Raji (cell line): Measurements from ENCODE around the gene TBCD.

Source experiments
- POLR2A ChIP-seq: IDR thresholded peaks from 2 replicates; pipeline ENCODE4 v1.6.1; 2011; ENCODE audit warnings: low read depth, low read length, control low read depth; ENCODE audit not compliant: insufficient read depth

TBCD gene

DNA sequence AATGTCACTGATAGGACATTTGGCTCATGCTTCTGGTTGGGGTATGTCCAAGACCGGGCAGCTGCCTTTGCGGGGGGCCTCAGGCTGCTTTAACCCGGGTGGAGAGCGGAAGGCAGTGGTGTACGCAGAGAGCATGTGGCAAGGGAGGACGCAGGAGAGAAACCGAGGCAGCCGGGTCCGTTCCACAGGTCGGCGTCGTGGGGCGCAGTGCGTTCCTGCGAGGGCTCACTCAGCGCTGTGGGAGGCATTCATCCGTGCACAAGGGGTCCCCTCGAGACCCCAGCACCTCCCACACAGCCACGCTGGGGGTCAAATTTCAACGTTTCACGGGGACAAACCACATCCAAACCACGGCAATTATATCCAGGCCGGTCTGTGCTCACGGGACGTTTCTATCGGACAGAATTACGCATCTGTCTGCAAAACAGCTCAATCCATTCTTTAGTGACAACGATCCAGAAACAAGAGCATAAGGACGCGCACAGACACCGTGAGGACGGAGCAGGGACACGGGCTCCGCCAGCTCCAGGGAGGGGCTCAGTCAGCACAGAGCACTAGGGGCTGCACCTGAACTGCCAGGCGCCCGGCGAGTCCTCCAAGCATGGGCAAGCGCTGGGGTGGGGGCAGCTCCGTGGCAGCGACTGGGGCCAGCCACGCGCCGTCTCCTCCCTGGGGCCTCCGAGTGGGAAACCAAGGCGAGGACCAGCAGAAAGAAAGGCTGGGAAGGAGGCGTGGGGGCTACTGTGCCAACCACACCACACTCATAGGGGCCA is 219.1 kb downstream of the TBCD start:
- no peak for TF ChIP-seq POLR2A

GRCh38 chr17:82972836-82973372 is 221.0 kb downstream of the TBCD start:
- no peak for TF ChIP-seq POLR2A

DNA sequence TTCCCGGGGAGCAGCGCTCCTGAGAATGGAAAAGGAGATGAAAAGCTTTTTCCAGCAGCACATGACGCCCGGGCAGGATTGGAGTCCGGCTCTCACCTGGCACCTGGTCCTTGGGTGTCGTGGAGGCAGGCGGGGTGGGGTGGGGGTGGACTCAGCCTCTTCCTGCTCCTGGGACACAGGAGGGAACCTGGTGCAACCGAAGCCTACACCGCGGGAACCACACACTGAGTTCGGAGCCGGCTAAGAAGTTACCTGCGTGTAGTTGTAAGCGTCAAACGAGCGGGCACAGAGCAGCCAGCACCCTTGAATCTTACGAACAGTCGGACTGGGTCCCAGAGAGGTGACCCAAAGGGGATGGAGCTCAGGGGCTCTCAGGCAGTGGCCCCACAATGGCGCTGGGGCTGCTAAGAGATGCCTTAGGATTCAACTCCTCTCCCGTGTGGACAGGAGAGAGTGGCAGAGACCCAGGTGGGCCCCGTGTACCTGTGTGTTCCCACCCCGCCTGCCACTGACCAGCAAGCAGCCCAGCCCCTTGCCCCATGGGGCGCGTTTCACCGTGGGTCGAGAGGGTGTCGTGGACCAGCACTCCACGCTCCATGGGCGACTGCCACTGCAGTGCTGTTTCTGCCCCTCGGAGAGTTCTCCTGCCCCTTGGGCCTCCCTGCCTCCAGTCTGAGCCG is 221.7 kb downstream of the TBCD start:
- no peak for TF ChIP-seq POLR2A

DNA sequence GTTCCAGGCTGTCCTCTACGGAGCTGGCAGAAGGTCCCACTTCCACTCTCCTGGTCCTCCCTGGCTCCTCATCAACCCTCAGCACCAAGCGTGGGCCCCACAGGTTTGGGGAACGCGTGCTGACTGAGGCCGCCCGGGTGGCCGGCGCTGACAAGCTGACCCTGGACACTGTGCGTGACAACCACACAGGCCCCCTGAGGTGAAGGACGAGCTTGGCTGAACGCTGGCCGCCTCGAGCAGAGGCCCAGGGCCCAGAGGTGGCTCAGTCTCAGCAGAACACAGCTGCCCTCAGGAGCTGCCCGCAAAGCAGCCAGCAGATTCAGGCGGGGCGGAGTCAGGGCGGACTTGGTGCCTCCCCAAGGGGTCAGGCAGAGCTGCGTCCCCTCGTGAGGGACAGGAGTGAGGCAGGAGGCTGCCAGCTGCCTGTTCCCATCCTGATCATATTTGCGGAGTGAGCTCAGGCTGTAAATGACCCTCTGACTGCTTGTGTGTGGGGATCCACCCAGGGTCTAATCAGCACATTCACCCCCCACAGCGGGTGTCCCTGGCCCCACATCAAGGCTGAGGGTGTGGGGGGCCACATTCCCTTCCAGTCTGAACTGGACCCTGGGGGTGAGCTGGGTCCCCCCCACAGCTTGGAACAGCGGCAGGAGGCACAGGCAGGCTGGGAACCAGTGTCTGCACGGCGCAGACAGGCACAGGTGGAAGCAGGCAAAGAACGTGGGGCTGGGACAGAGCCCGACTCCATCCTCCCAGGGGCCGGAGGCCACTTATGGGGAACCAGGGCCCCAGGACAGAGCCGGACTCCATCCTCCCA is 222.5 kb downstream of the TBCD start:
- no peak for TF ChIP-seq POLR2A

- no peak for TF ChIP-seq POLR2A
Observed at GRCh38 chr17:82976982-82977488, 225.2 kb downstream of the TBCD start.

DNA sequence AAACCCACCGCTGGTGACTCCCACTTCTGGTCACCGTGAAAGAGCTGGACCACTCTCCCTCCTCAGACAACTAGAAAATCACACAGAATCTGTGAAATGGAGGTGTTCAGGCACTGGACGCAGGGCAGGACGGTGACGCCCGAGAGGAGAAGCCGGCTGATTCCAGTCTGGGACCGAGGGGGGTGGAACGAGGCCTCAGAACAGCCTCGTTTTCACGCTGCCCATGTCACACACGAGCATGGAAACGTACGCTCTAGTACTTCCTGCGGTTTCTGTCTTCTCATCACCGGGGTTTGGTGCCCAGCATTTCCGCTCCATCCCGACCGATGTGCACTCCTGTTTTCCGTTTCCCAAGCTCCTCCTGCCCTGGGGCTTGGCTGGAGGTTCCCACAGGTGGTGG is 225.7 kb downstream of the TBCD start:
- no peak for TF ChIP-seq POLR2A

- TF ChIP-seq POLR2A, result no peak
Observed at GRCh38 chr17:82978765-82979349, 227.0 kb downstream of the TBCD start.

- TF ChIP-seq POLR2A, result no peak
Observed at GRCh38 chr17:82979718-82980117, 227.9 kb downstream of the TBCD start.

DNA sequence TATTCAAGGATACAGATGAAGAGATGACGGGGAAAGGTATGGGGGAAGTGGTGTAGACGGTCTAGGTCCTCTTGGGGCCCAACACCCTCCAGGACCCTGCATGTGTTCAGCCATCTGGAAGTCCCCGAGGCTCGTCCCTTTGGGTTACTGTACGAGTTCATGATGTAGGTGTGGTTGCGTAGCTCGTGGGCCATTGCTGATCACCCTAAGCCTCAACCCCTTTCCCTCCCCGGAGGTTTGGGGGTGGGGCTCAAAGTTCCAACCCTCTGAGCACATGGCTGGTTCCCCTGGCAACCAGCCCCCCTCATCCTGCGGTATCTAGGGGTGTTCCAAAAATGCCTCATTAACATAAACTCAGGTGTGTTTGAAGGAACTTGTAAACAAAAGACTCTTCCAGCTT is 228.8 kb downstream of the TBCD start:
- no peak for TF ChIP-seq POLR2A

DNA sequence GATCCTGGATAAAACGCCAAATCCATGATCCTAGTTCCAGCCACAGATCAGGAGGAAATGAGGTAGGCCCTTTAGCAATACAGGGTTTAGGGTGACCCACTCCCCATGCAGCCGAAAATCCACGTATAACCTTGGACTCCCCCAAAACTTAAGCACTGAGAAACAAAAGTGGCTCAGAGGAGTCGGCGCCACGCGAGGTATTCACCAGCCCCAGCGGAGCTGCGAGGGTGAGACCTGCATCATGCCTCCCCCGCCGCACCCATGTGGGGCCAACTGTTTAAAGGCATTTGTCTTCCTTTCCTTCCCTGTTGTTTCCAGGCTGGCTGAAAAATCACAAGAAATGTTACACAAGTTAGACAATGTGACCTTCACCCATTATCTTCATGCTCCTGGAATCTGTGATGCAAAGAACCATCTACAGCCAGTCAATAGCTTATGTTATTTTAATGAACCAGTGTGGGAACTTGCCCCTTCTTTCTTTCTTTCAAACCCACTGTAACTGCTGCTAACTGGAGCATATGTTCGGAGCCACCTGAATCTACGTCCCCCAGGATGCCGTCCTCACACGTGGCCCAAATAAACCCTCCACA is 229.4 kb downstream of the TBCD start:
- TF ChIP-seq POLR2A, result no peak

GRCh38 chr17:82983510-82984248 is 231.8 kb downstream of the TBCD start:
- no peak for TF ChIP-seq POLR2A

DNA sequence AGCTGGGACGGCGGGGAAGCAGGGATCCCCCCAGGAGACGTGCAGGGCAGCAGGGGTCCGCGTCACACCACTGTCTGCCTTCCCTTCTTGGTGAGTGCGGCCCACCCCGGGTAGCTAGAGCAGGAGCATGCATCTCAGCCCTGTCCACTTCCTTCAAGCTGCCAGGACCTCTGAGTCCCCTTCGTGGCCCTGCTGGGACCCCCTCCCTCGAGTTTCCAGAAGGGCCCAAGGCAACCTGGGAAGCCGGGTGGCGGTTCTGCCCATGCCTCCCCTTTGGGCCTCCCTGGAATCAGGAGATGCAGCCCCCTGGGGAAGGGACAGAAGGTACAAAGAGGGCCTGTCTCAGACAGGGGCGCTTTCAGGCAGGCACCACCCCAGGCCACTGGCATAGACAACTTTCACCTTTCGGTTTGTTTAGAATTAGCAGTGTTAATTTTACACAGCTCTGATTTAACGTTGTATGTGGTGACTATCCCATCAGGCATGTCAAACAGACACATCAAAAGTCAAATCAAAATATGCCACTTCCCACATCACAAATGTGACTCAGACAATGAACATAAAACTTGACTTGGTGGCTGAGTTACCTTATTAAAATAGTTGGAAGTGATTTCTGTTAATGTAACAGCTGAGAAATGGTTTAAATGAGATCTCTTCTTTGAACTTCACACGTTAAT is 233.0 kb downstream of the TBCD start:
- no peak for TF ChIP-seq POLR2A

GRCh38 chr17:82985428-82985805 is 233.6 kb downstream of the TBCD start:
- TF ChIP-seq POLR2A, result no peak
